Measurements from ENCODE around the gene EFEMP1.

EFEMP1 gene

DNA sequence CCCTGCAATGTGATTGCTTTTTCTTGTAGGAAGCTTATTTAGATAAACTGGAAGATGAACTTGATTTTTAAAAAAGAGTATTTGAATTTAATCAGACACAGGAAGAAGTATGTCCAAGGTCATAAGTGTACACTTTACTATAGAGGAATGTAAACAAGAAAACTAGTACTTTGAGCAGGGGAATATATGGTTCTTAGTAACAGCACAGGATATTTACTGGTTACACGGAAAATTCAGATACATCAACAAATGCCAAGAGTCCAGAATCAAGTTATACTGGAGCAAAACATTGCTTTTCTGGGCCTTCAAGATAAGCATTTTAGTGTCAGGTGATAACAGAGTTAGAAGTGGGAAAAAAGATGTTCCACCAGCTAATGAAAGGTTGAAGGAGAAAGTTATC is 75.5 kb downstream of the EFEMP1 start:
- H3K4me3 ChIP-seq (replicated peaks; ENCODE audit: low read depth, low read length) = no peak overlapping the region
- TF ChIP-seq, protein P1, sequence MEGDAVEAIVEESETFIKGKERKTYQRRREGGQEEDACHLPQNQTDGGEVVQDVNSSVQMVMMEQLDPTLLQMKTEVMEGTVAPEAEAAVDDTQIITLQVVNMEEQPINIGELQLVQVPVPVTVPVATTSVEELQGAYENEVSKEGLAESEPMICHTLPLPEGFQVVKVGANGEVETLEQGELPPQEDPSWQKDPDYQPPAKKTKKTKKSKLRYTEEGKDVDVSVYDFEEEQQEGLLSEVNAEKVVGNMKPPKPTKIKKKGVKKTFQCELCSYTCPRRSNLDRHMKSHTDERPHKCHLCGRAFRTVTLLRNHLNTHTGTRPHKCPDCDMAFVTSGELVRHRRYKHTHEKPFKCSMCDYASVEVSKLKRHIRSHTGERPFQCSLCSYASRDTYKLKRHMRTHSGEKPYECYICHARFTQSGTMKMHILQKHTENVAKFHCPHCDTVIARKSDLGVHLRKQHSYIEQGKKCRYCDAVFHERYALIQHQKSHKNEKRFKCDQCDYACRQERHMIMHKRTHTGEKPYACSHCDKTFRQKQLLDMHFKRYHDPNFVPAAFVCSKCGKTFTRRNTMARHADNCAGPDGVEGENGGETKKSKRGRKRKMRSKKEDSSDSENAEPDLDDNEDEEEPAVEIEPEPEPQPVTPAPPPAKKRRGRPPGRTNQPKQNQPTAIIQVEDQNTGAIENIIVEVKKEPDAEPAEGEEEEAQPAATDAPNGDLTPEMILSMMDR (IDR thresholded peaks at IDR 0.05; ENCODE audit: low read length, missing control alignments) = no peak
- no peak for DNase-seq (ENCODE audit: low read depth)

DNA sequence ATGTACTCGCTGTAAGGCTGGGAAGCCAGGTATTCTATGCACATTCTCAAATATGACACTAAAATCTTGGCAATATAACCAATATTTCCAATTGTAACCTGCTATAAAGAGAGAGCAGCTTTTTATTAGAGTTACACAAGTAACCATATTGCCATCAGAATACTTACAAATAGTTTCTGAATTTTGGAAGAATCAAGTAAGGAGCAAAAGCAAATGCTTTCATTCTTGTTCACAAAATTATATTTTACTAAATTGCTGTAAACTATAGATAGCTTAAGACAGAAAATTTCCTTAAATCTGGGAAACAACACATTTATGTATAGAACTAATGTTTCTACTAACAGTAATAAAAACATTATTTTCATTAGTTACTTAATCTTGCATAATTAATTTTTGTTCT is 77.2 kb downstream of the EFEMP1 start:
- DNase-seq (ENCODE audit: low read depth) = no peak
- no peak overlapping the region for H3K4me3 ChIP-seq (replicated peaks; ENCODE audit: low read depth, low read length)
- TF ChIP-seq, protein P1 (IDR thresholded peaks at IDR 0.05; ENCODE audit: low read length, missing control alignments) = no peak

- no peak overlapping the region for H3K4me3 ChIP-seq (replicated peaks; ENCODE audit: low read depth, low read length)
- TF ChIP-seq, protein P1 (IDR thresholded peaks at IDR 0.05; ENCODE audit: low read length, missing control alignments) = no peak
- DNase-seq (ENCODE audit: low read depth) = no peak
These were observed 78.6 kb downstream of the EFEMP1 start for GRCh38 chr2:55844986-55845385.

- H3K4me3 ChIP-seq (replicated peaks; ENCODE audit: low read depth, low read length) = no peak overlapping the region
- DNase-seq (ENCODE audit: low read depth) = no peak
- TF ChIP-seq, protein P1 (IDR thresholded peaks at IDR 0.05; ENCODE audit: low read length, missing control alignments) = no peak
These were observed 79.6 kb downstream of the EFEMP1 start for GRCh38 chr2:55843994-55844345.

DNA sequence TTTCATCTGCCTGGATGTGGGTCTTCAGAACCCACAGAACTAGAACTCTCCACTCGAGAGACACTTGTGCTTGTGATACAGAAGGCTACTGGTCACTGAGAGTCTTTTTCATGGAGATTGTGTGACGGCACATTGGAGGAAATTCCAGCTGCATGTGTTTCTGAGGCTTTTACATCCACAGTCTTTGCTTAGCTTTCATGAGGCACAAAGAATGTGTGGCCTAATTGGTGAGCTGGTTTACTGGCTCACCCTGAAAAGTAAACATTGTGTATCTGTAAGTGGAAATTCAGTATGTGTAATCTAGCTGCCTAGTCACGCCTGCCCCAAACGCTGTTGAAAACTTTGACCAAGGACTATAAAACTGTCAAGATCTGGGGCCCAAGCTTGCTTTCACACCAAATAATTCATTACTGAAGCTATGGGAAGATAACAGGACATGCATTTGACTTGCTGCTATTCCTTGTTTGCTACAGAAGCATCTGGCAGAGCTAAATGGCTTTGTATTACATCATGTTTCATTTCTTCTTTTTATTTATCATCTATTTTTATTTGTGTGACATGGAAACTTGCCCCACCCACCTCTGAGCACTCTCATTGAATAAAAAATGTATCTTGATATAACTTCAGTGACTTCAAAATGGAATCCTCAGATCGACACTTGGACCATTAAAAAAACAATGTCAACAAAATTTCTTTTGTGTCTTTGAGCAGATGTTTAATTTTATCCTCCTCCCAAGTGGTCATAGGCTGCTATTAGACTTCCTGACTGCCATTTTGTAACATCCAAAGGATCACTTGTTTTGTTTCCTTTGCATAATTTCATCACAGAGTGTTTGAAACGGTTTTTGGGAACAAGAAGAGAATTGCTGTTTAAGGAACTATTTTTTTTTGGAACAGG is 80.2 kb downstream of the EFEMP1 start:
- H3K4me3 ChIP-seq (replicated peaks; ENCODE audit: low read depth, low read length) = no peak overlapping the region
- TF ChIP-seq, protein P1 (IDR thresholded peaks at IDR 0.05; ENCODE audit: low read length, missing control alignments) = no peak
- DNase-seq (ENCODE audit: low read depth) = peak; percentile 82

GRCh38 chr2:55842046-55842445 is 81.5 kb downstream of the EFEMP1 start:
- no peak overlapping the region for H3K4me3 ChIP-seq (replicated peaks; ENCODE audit: low read depth, low read length)
- DNase-seq (ENCODE audit: low read depth) = no peak
- TF ChIP-seq, protein P1 (IDR thresholded peaks at IDR 0.05; ENCODE audit: low read length, missing control alignments) = no peak

DNA sequence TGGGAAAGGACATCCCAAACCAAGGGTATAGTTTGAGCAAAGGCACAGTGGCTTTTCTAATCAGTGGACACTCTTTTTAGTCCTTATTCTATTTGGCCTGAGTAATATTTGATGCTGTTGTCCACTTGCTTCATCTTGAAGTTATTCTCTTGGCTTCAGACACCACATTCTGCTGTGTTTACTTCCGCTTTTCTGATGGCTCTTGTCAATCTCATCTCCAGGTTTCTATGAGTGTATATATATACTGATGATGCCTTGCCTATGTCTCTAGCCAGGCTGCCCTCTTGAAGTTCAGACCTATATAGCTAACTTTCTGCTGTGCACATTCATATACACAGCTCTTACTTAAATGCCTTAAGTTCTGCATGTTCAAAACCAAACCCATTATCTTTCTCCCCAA is 83.1 kb downstream of the EFEMP1 start:
- no peak for DNase-seq (ENCODE audit: low read depth)
- TF ChIP-seq, protein P1 (IDR thresholded peaks at IDR 0.05; ENCODE audit: low read length, missing control alignments) = no peak
- no peak overlapping the region for H3K4me3 ChIP-seq (replicated peaks; ENCODE audit: low read depth, low read length)
